Right forelimb (tissue), 1 donor: ENCODE results near the gene TMPRSS9.
"Not testable (repeated sequence)": the region's sequence is repeated elsewhere in the genome, so short reads cannot be mapped to it uniquely, and the experiment has no call there.

Source experiments
- DNase-seq: peaks from one replicate; pipeline ENCODE4 v3.0.0-alpha.2; 2018

TMPRSS9 gene

GRCh38 chr19:2343289-2343982 lies 16.6 kb upstream of the TMPRSS9 start:
- no peak for DNase-seq

- no peak for DNase-seq
These were observed 15.6 kb upstream of the TMPRSS9 start for GRCh38 chr19:2344381-2344870.

- no peak for DNase-seq
These were observed 15.0 kb upstream of the TMPRSS9 start for GRCh38 chr19:2345076-2345475.

GRCh38 chr19:2345794-2346663 lies 14.0 kb upstream of the TMPRSS9 start:
- DNase-seq, result no peak

DNA sequence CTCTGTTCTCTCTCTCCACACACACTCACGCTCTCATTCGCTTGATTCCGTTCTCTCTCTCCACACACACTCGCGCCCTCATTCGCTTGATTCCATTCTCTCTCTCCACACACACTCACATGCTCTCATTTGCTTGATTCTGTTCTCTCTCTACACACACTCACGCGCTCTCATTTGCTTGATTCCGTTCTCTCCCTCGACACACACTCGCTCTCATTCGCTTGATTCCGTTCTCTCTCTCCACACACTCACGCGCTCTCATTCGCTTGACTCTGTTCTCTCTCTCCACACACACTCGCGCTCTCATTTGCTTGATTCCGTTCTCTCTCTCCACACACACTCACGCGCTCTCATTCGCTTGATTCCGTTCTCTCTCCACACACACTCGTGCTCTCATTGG lies 10.2 kb upstream of the TMPRSS9 start:
- DNase-seq, result not testable (repeated sequence)

DNA sequence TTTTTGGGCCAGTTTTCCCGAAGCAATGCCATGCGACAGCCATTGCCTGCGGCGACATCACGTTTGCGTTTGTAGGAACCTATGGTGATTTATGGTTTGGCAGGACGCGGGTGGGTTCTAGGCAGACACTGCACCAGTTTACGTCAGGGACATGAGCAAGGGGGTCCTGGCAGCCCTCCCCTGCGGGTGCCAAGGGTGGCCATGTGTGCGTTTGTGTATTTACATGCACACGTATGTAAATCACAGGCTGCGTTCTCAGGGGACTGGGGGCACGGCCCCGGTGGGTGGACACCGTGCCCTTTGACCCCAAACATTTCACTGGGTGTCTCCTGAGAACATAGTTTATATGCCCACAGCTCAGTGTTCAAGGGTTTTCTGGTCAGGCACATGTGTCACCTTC lies 9.4 kb upstream of the TMPRSS9 start:
- no peak for DNase-seq

GRCh38 chr19:2351591-2351990 lies 8.5 kb upstream of the TMPRSS9 start:
- no peak for DNase-seq

DNA sequence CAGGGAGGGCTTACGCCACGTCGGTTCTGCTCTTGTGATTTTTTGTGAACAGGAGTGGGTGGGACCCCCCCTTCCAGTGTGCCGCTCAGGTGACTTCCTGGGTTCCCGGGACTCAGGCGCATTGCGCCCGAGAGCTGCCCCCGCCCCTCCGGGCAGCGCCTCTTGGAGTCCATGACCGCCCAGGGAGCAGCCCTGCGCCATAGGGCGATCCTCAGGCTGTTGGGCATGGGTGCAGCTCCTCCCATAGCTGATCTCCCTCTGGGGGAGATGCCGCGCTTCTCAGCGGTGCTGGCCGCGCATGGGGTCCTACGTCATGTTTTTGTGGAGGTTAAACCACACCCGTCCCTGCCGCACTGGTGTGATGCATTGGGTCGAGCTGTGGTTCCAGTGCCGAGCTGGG lies 7.9 kb upstream of the TMPRSS9 start:
- DNase-seq, result no peak

DNA sequence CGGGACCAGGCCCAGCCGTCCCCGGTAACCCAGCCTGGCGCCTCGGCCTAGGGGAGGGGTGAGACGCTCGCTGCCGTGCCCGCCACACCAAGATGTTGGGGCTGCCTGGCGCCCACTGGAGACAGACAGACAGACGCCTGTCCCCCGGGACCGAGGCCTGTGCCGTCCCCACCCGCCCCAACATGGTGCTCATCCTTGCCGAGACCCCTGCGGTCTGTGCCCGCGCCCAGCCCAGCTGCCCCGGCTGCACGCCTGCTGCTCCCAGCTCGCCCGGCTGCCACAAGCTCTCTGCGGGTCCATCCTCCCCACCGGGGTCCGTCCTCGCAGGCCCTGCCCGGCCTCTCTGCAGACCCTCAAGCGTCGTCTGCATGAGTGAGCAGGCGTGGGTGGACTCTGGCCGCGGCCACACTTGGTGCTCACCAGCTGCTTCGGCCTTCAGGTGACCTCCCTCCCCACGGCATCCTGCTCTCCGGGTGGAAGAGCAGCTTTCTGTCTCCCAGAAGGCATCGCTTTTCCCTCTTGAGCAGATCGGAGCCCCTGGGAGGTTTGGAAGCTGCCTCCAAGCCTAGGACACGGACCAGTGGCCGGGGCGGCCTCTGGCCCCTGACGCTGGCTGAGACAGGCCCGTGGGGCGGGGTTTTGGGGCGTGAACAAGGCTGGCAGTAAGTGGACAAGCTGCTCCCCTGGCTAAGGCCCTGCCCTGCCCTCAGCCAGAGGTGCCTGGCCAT lies 6.7 kb upstream of the TMPRSS9 start:
- no peak for DNase-seq

- no peak for DNase-seq
These were observed 6.0 kb upstream of the TMPRSS9 start for GRCh38 chr19:2353887-2354592.

DNA sequence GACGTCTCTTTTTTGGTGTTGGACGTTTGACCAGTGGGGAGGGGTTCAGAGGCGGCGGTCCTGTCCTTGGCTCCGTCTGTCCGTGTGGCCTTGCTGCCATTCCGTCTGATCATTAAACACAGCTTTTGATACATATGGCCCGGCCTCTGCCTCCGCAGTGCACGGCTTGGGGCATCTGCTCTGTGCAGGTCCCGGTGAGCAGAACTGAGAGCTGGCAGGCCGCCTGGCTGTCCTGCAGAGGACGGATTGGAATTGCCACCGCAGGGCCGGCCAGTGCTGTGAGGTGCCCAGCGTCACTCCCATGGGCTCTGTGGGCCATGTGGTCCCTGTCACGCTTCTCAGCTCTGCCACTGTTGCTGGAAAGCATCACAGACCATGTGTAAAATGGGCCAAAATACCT lies 5.4 kb upstream of the TMPRSS9 start:
- DNase-seq, result no peak

- no peak for DNase-seq
These were observed 4.7 kb upstream of the TMPRSS9 start for GRCh38 chr19:2355168-2356035.

GRCh38 chr19:2356036-2356646 lies 3.9 kb upstream of the TMPRSS9 start:
- DNase-seq, result no peak

- DNase-seq, result no peak
These were observed 2.5 kb upstream of the TMPRSS9 start for GRCh38 chr19:2357279-2358206.

GRCh38 chr19:2358548-2359173 lies 1.4 kb upstream of the TMPRSS9 start:
- DNase-seq, result no peak

- DNase-seq, result no peak
These were observed 768 bp downstream of the TMPRSS9 start for GRCh38 chr19:2360833-2361232.

- no peak for DNase-seq
These were observed 1.4 kb downstream of the TMPRSS9 start for GRCh38 chr19:2361246-2362045.

DNA sequence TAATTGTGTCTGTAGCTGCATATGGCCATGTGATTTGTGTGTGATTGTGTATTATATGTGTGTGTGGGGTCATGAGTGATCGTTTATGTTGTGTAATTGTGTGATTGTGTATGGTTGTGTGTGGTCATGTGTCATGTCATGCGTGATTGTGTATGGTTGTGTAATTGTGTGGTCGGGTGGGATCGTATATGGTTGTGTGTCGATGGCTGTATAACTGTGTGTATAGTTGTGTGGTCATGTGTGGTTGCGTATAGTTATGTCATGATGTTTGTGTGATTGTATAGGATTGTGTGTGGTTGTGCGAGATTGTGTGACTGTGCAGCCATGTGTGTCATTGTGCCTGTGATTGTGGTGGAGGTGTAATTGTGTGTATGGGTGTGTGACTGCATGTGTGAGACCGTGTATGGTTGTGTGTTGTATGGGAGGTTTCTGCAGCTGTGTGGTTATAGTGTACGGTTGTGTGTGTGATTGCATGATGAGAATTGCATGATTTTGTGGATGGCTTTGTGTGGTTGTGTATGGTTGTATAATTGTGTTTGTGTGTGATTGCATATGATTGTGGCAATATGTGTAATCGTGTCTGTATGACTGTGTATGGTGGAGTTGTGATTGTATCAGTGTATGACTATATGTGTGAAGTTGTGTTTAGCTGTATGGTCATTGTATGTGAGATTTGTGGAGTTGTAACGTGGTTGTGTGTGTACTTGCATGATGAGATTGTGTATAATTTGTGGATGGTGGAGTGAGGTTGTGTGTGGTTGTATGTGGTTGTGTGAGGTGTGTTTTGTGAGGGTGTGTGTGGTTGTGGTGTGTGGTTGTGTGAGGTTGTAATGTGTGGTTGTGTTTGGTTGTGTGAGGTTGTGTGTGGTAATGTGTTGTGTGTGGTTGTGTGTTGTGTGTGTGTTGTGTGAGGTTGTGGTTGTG lies 2.2 kb downstream of the TMPRSS9 start:
- no peak for DNase-seq
